Colon (tissue), 2 donors: Measurements from ENCODE around the gene AQP9.

Experiments
- FAIRE-seq: peaks from 2 replicates; lab custom pipeline; 2012; peaks lifted over from hg19 to GRCh38; lab: Jason Lieb, UNC
- donor health status: control.
- donor health status: control.

The AQP9 gene

GRCh38 chr15:58228718-58229117 lies 90.5 kb downstream of the AQP9 start:
- no peak for FAIRE-seq

DNA sequence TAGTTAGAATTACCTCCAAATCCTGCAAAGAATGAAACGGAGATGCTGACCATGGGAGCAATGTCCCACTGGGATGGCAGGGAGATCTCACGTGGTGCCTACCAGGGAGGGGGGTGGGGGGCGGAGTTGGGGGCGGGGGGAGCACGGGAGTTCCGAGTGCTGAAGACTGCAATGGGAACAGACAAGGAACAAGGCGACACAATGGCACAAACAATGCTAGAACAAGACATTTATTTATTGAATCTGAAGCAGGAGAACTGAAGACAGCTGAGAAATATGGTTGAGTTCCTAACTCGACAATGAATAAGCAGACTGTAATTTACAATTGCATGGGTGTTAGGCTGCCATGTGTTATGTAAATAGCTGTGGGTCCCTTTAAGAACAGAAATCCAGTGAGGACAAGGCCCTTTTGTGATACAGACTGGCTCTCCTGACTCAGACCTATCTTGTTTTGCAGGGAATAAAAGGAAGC lies 91.2 kb downstream of the AQP9 start:
- no peak for FAIRE-seq

DNA sequence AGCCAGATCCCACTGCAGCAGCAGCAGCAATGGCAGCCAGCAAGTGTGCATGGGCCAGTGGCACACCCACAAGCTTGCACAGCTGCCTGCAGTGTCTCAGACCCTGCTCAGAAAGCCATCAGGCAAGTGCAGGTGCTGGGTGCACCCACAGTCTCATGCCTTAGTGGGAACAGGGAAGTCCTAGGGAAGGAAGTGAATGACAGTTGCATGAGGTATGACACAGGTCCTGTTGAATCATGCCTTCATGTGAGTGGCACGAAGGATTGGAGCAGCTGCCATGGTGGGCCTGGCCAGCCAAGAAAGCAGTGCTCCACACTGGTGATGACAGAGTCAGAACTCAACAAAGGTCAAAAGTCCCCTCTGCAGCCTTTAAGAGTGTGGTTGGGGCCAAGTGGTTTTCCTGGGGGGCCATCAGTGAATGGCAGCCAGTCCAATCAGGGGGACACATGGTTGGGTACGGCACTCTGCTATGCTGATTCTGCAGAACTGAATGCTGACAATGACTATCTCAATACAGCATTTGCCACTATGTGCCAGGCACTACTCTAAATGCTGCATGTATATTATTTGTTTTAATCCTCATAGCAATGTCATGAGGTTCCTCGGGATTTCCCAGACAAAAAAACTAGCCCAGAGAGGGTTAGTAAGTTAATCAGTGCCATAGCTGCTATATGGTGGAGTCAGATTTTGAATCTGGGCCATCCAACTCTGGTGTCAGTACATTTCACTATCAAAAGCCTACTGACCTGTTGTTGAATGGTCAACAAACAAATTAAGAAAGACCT lies 94.3 kb downstream of the AQP9 start:
- no peak for FAIRE-seq

DNA sequence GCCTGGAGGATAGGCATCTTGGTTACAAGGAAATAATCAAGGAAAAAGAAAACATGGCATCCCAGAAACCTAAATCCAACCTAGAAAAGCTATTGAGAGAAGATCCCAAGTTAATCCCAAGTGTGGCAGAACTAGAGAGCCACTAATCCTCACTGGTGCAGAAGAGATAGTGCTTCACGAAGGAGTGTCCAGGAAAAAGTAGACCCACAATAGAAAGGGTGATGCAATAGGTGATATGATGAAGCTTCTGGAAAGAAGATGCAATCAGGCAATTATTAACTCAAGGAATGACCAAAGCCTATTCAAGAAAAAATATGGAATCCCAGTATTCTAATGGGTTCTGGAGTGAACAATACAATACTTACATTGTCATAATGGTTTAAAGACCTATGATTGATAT lies 95.2 kb downstream of the AQP9 start:
- no peak for FAIRE-seq
